ENCODE results near the gene FRZB.
A peak's percentile ranks its signal among the peaks of the same experiment; 100 is the strongest.
"Not testable (repeated sequence)": the region's sequence is repeated elsewhere in the genome, so short reads cannot be mapped to it uniquely, and the experiment has no call there.

FRZB gene

GRCh38 chr2:182890773-182891378 lies 24.4 kb upstream of the FRZB start:
- DNase-seq (ENCODE audit: low spot score) = no peak

- peak; percentile 6 for DNase-seq (ENCODE audit: low spot score)
These were observed 23.9 kb upstream of the FRZB start for GRCh38 chr2:182890305-182890704.

- no peak for DNase-seq (ENCODE audit: low spot score)
These were observed 21.4 kb upstream of the FRZB start for GRCh38 chr2:182887753-182888415.

DNA sequence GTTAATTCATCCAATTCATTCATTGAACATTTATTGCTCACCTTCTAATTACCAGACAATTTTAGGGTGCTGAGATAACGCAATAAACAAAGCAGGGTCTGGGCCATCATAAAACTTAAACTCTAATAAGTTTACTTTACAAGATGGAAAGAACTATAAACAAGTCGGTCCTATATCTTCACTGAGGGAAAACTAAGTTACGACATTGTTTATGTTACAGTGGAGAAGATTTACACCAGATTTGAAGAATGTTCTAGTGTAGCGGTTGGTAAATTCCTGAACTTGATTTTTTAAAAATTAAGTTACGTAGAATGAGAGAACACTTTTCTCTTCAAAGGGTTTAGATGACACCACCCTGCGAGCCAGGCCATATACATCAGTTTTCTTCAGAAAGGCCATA lies 20.7 kb upstream of the FRZB start:
- no peak for DNase-seq (ENCODE audit: low spot score)

DNA sequence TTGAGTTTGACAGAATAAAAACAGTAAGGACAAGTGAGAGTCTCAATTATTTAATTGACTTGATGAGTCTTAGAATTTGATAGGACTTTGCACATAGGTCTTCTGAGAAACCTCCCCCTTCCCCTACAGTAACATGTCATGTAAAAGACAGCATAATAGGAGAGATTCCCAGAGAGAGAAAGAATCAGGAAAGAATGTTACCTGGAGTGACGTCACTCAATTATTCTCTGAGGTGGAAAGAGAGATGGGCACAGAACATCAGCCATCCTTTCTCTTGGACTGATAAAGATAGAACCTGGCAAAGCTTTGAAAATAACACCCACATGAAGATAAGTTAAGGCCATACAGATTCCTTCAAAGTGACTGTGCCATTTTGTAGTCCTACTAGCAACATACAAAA lies 19.3 kb upstream of the FRZB start:
- DNase-seq (ENCODE audit: low spot score) = no peak

- no peak for DNase-seq (ENCODE audit: low spot score)
These were observed 17.0 kb upstream of the FRZB start for GRCh38 chr2:182883451-182883850.

DNA sequence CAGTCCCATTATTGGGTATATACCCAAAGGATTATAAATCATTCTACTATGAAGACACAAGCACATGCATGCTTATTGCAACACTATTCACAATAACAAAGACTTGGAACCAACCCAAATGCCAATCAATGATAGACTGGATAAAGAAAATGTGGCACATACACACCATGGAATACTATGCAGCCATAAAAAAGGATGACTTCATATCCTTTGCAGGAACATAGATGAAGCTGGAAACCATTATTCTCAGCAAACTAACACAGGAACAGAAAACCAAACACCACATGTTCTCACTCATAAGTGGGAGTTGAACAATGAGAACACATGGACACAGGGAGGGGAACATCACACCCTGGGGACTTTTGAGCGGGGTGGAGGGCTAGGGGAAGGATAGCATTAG lies 13.7 kb upstream of the FRZB start:
- DNase-seq (ENCODE audit: low spot score) = not testable (repeated sequence)

DNA sequence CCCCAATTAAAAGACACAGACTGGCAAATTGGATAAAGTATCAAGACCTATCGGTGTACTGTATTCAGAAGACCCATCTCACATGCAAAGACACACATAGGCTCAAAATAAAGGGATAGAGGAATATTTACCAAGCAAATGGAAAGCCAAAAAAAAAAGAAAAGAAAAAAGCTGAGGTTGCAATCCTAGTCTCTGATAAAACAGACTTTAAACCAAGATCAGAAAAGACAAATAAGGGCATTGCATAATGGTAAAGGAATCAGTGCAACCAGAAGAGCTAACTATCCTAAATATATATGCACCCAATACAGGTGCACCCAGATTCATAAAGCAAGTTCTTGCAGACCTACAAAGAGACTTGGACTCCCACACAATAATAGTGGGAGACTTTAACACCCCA lies 10.2 kb upstream of the FRZB start:
- DNase-seq (ENCODE audit: low spot score) = not testable (repeated sequence)

DNA sequence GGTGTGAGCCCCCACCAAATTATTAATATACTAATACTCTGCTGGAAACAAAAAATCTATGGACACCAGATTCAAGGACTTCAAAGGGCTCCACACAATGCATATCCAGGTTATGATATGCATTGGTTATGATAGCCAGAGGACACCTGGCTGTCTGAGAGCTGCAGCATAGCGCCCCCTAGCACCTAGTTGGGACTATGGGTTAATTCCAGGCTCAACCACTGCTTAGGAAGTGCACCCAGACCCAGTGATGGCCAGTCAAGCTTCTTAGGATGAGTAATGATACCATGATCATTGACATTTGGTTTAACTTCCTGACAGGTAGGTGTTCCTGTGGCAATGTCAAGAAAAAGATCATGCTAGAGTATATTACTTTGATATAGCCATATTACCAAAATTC lies 3.8 kb upstream of the FRZB start:
- peak; percentile 31 for DNase-seq (ENCODE audit: low spot score)

DNA sequence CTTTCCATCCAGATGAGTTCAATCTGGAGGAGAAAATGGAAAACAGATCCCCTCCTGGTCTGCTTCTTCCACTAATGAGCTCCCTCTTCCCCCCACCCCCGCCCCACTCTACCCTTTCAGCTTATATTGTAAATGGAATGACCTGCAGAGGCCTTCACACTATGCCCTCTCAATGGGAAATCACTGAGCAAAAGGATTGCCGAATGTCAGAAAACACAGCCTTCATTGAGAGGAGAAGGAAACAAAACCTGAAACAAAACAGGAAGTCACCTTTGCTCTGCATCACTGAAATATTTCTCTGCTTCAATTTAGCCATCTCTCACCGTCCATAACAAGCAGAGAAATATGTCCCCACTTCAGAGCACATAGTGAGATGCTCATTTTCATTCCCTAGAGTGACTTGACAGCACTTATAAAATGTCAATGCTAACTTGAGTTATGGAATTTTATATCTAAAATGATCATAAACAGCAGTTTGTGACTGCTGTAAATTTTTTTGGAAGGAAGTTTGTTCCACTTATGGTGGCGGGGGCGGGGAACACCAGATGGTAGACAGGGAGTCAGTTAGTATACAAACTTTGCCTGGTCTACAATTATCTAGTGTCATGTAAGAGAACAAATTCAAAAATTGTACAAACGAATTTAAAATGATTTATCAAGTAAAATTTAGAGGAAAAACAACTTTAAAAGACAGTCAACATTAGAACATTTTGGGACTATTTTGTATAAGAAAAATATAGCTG lies 1.8 kb upstream of the FRZB start:
- no peak for DNase-seq (ENCODE audit: low spot score)

GRCh38 chr2:182867426-182868053 lies 1.1 kb upstream of the FRZB start:
- DNase-seq (ENCODE audit: low spot score) = no peak

- no peak for DNase-seq (ENCODE audit: low spot score)
These were observed 359 bp downstream of the FRZB start for GRCh38 chr2:182866095-182866460.

DNA sequence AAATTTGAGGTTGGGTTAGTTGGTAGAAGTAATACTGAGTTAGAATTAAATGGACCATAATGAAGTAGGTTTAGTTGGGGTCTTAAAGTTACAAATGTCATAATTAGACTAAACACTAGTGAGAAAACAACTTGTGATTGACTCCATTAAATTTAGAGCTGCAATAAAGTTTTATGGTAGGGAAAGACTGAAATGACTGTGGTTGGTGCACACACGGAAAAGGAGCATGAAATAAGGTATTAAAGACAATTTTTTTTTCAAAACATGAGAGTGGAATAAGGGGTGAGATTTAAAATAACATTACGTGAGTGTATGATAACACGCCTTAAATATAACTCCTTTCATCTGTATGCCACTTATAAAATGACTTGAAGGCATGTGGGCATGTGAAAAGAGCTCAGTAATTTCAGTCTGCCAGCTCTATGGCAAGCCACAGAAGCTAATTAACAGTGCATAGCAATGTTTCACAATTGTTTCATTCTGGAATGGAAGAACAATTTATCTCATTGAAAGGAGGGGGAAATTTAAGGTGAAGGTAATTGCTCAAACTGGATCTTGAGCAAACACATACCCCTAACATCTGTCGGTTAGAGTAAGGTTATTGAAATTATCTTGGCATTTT lies 1.4 kb downstream of the FRZB start:
- DNase-seq (ENCODE audit: low spot score) = no peak

- DNase-seq (ENCODE audit: low spot score) = no peak
These were observed 2.8 kb downstream of the FRZB start for GRCh38 chr2:182863642-182864041.

DNA sequence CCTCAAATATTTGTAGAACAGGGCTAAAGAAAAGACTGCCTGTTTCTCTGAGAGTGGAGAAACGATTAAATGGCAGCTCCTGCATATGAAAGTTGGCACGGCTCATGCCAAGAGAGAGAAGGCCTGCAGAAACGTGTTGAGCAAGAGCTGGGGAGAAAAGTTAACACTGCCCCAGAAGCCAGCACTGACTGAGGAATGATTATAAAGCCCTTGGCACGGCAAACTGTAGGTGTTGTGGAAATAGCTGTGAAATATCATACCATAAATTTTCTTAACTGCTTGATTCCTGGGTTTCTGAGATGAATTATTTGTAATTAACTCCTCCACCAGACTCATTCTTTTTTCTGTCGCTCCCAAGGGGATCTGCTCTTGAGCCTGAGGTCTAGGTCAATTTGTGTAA lies 4.3 kb downstream of the FRZB start:
- DNase-seq (ENCODE audit: low spot score) = no peak

GRCh38 chr2:182860858-182861257 lies 5.6 kb downstream of the FRZB start:
- no peak for DNase-seq (ENCODE audit: low spot score)

DNA sequence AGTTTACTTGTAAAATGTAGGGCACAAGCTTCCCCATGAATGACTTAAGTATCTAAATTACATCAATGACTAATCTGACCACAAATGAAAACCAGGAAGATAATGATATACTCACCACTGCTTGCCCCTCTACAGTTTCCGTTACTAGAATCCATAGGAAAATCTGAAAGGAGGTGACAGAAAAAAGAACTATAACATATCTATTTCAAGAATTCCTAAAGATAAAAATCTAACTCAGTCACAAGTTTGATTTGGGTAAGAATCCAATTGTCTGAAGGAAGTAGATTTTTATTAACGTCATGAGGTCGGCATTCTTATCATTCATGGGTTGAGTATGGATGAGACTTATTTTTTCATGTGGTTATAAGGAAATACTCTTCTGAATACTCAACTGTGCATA lies 7.8 kb downstream of the FRZB start:
- peak; percentile 12 for DNase-seq (ENCODE audit: low spot score)

DNA sequence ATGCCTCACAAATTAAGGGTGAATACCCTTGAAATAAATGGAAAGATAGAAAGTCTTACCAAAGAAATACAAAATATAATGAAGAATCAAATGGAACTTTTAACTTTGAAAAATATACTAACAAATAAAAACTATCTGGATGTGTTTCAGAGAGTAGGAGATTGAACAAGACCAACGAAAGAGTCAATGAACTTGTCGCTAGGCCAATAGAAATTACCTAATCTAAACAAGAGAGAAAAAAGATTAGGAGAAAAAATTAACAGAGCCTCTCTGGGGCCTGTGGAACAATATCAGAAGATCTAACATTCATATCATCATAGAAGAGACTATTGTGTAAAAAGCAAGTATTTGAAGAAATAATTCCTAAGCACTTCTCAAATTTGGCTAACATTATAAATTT lies 11.1 kb downstream of the FRZB start:
- no peak for DNase-seq (ENCODE audit: low spot score)

GRCh38 chr2:182854375-182855105 lies 11.9 kb downstream of the FRZB start:
- DNase-seq (ENCODE audit: low spot score) = no peak

DNA sequence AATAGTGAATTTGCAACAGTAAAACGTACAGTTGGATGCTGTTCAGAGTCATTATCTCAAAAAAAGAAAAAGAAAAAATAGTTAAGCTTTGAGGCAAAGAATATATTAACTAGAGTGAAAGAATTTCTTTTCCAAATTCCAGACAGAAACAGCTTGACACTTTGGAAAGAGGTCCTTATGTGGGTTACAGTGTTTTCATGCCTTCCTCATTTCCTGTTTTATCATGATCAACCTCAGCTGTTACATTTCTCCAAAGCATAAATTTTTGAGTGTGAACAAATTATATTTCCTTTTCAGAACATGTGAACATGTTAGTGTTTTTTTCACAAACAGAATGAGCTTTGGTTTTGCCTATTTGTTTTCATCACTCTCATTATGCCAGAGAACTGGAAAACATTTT lies 13.6 kb downstream of the FRZB start:
- no peak for DNase-seq (ENCODE audit: low spot score)

DNA sequence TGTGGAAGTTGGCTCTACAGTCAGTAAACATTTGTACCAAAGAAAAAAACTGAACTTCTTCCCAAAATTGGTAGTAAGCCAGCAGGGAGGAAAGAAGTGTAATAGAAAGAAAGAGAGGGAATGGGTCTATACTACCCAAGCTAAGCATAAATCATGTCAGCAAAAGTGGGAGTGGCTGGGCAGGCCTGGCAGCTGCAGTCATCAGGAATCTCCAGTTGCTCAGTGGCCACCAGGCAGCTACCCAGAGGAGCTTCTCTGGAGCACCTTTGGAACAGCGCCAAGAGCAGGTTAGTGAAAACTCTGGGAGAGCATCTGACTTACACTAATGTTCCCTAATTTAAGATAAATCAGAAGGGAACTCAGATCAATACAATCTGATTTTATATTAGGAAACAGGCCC lies 14.3 kb downstream of the FRZB start:
- peak; percentile 47 for DNase-seq (ENCODE audit: low spot score)

All from kidney tubule cell (primary cell).